Thyroid gland (tissue), 4 donors: ENCODE measurements around the gene BLACAT1. TPM values are rescaled to one million over a fixed set of nuclear protein-coding genes. Genes with fewer than 3 reads are reported as not detected.

Experiments
- DNase-seq, 2 donors: peaks; one replicate each; pipeline ENCODE4 v3.0.0-alpha.2; 2019
- H3K27ac ChIP-seq, 3 donors: fragments of 200-600 bp; sonication (generic); 1 replicate in 2 of 3; 2 replicates in 1 of 3; pipeline ENCODE4 v1.5.1; 2016 to 2019; ENCODE audit warnings: mild to moderate bottlenecking in 1 of 3, moderate library complexity in 1 of 3
- H3K27me3 ChIP-seq: fragments of 200-600 bp; sonication (generic); one replicate; pipeline ENCODE4 v1.5.1; 2019
- H3K36me3 ChIP-seq, 2 donors: fragments of 200-600 bp; sonication (generic); one replicate each; pipeline ENCODE4 v1.5.1; 2016 to 2019
- H3K4me1 ChIP-seq, 2 donors: fragments of 200-600 bp; sonication (generic); one replicate each; pipeline ENCODE4 v1.5.1; 2017 to 2019
- H3K4me3 ChIP-seq, 3 donors: fragments of 200-600 bp; sonication (generic); replicated peaks in 1 of 3; 1 replicate in 2 of 3; 2 replicates in 1 of 3; pipeline ENCODE4 v1.5.1; 2016; ENCODE audit warnings: mild to moderate bottlenecking in 1 of 3
- H3K9me3 ChIP-seq: fragments of 200-600 bp; sonication (generic); one replicate; pipeline ENCODE4 v1.5.1; 2017
- CTCF ChIP-seq, 6 experiments: fragments of 200-600 bp in 3 of 6; fragments of 450-650 bp in 3 of 6; sonication (generic) in 3 of 6; IDR thresholded peaks; one replicate each; pipeline ENCODE4 v1.5.1; 2016 to 2019; ENCODE audit warnings: antibody characterized with exemption in 6 of 6, mild to moderate bottlenecking in 2 of 6, inconsistent platforms in 1 of 6, moderate library complexity in 1 of 6
- POLR2A ChIP-seq, 2 donors: fragments of 450-650 bp; IDR thresholded peaks; one replicate each; pipeline ENCODE4 v1.6.1; 2017; ENCODE audit warnings: antibody characterized with exemption in 2 of 2, mild to moderate bottlenecking in 2 of 2, moderate library complexity in 1 of 2
- WGBS, 2 donors: methylation state at CpG; one replicate each; pipeline ENCODE4 v1.1.5; 2017; 5-methylcytosine and 5-hydroxymethylcytosine counted together
- intact Hi-C: fragments of 100-400 bp; cut with DNase I; formaldehyde crosslinking; loops from one replicate; pipeline ENCODE4 v1.15.1; 2023
- total RNA-seq, 4 donors: library from RNA; depleted of rRNA; stranded (reverse); fragments of >200 nt; gene quantifications; one replicate each; pipeline ENCODE4 v1.2.3, GENCODE V29; 2016

BLACAT1 gene
- total RNA-seq, 4 donors from 2014 or later, result 2.3 to 4.2 (median 3.2) TPM

- no peak for TF ChIP-seq CTCF (IDR thresholded peaks at IDR 0.05)
- TF ChIP-seq POLR2A (IDR thresholded peaks at IDR 0.05), result peak in 1 of 2 donors; percentile 65
- DNase-seq, result peak; percentile 86 to 90
- Histone ChIP-seq H3K27ac (peak overlapping the region; percentile 81 to 94 (median 94)), H3K4me1 (peaks cover 65 to 82% of the 10 kb centered on the region in 2 donors), H3K36me3 (no peaks in the 10 kb centered on the region), H3K4me3 (no peak overlapping the region), H3K9me3 (no peaks in the 10 kb centered on the region), H3K27me3 (no peaks in the 10 kb centered on the region)
- WGBS, 2 donors, result 34 to 43% methylated on average over 15 of the region's 15 CpGs
- intact Hi-C loops, result no loop called here
Observed at GRCh38 chr1:205440476-205441317, 15.1 kb downstream of the BLACAT1 start.

- H3K27ac ChIP-seq, result peak overlapping the region in 2 of 3 donors; percentile 94
- H3K27me3 ChIP-seq, result no peaks in the 10 kb centered on the region
- no peak for DNase-seq
- peaks cover 59 to 76% of the 10 kb centered on the region in 2 donors for H3K4me1 ChIP-seq
- H3K9me3 ChIP-seq, result no peaks in the 10 kb centered on the region
- intact Hi-C loops, result no loop called here
- no peak overlapping the region for H3K4me3 ChIP-seq
- 55 to 82% methylated on average over 4 to 5 of the region's 5 CpGs for WGBS, 2 donors
- TF ChIP-seq POLR2A (IDR thresholded peaks at IDR 0.05), result no peak
- TF ChIP-seq CTCF (IDR thresholded peaks at IDR 0.05), result no peak
- H3K36me3 ChIP-seq, result no peaks in the 10 kb centered on the region
Observed at GRCh38 chr1:205440121-205440475, 15.7 kb downstream of the BLACAT1 start.

- Histone ChIP-seq H3K4me1 (peaks cover 44 to 60% of the 10 kb centered on the region in 2 donors), H3K36me3 (no peaks in the 10 kb centered on the region), H3K4me3 (no peak overlapping the region), H3K27ac (peak overlapping the region; percentile 26 to 67 (median 59)), H3K9me3 (no peaks in the 10 kb centered on the region), H3K27me3 (no peaks in the 10 kb centered on the region)
- TF ChIP-seq CTCF (IDR thresholded peaks at IDR 0.05), result peak; percentile 62 to 88 (median 76)
- TF ChIP-seq POLR2A (IDR thresholded peaks at IDR 0.05), result no peak
- 35 to 46% methylated on average over 12 of the region's 13 CpGs for WGBS, 2 donors
- intact Hi-C loops, result loop anchor here (5.0 kb wide), 1 partner anchor 44 kb away; no protein-coding TSS in a partner anchor
- peak; percentile 91 to 92 for DNase-seq
Observed at GRCh38 chr1:205438213-205439158, 17.4 kb downstream of the BLACAT1 start.

- H3K36me3 ChIP-seq, result no peaks in the 10 kb centered on the region
- H3K27me3 ChIP-seq, result no peaks in the 10 kb centered on the region
- H3K9me3 ChIP-seq, result no peaks in the 10 kb centered on the region
- WGBS, 2 donors, result 95 to 97% methylated on average over 2 of the region's 2 CpGs
- H3K27ac ChIP-seq, result no peak overlapping the region
- no peak for DNase-seq
- H3K4me3 ChIP-seq, result no peak overlapping the region
- peaks cover 38 to 51% of the 10 kb centered on the region in 2 donors for H3K4me1 ChIP-seq
- intact Hi-C loops, result loop anchor here (5.0 kb wide), 1 partner anchor 45 kb away; no protein-coding TSS in a partner anchor
- TF ChIP-seq POLR2A (IDR thresholded peaks at IDR 0.05), result no peak
- no peak for TF ChIP-seq CTCF (IDR thresholded peaks at IDR 0.05)
Observed at GRCh38 chr1:205437570-205437969, 18.3 kb downstream of the BLACAT1 start.
